Stimulated activated CD8-positive, alpha-beta memory T cell treated with anti-CD3 and anti-CD28 coated beads, Interleukin-2, amount 100 ng/mL, for 48 hours (primary cell): ENCODE results near the gene GABRR2.
"Not testable (repeated sequence)": the region's sequence is repeated elsewhere in the genome, so short reads cannot be mapped to it uniquely, and the experiment has no call there.

Experiments
- DNase-seq, 2 donors: peaks; one replicate each; pipeline ENCODE4 v3.0.0-alpha.2; 2020; ENCODE audit warnings: low read depth in 2 of 2

GABRR2 gene

DNA sequence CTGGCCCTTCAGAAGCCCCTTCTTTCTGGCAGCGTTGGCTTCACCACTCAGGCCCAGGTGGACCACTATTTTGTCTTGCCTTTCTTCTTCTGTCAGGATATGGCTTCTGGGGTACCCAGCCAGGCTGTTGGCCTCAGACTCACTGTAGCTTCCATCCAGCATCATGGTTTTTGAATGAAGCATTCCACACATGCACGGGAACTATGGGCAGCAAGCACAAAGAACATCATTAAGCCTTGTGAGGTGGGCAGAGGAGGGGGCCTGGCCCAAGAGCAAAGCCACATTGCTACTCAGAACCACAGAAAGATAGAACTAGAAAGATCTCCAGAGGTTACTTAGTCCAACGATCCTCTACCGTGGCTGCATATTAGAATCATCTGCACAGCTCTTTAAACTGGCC is 57.3 kb downstream of the GABRR2 start:
- no peak for DNase-seq

DNA sequence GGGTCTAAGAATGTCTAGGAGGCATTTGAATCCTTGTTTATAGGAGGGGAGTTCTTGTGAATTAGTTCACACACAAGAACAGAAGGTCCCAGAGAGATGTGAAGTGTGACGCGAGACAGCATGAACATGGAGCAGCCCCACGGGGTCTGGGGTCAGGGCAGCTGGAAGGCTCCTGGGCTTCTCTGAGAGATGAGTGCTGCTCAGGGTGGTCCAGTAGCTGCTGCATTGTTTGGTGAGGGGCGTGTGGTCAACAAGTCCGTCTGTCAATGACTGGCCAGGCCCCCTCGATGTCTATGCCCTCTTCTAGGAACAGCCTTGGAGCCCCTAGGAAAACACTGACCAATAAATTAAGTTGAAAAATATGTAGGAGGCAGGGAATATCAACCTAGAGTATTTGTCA is 57.8 kb downstream of the GABRR2 start:
- no peak for DNase-seq

DNA sequence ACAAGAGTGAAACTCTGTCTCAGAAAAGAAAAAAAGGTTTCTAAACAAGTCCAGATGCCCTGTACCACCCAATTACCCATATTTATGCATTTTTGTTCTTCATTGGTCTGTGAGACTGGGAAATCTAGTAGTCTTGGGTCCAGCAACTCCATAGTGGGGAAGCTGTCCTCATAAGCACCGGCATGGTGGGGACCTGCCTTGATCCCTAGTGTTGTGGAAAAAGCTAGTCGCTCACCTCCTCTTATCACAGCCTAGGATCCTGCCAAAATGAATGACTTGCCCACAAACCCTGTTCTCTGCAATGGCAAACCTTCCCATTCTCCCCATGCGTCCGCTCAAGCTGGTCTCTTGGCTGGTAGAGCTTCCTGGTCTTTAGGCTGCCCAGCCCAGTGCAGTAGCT is 59.7 kb downstream of the GABRR2 start:
- no peak for DNase-seq

DNA sequence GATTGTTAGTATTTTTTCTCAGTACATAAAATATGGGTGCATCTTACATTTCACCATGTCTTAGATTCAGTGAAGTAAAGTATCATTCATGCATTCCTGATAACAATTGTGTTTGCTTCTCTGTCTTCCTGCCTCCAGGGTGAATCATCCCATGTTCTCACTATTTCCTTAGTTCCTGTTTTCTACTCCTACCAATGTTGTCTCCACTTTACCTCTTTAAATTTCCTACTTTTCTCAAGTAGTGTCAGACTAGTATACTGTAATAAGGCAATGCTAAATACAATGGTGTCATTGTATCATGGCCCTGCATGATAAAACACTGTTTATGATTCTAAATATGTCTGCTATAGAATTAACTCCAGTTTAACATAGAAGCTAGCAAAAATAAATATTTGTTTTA is 60.5 kb downstream of the GABRR2 start:
- DNase-seq = no peak

DNA sequence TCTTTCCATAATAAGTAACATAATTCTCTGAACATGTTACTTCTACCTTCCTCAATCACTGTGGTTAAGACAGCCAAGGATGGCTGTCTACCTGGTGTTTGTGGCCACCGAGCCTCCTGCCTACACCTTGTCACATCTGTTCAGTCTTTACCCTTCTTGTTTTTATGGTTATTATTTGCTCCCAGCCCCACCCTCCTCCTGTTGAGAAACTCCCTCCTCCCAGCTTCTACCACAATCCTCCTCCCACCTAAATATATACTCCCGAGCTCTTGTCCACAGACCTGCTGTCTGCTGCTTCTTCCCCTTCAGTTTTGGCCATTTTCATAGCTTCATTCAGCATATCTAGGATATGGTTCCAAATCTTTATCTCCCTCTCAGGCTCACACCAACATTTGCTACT is 62.2 kb downstream of the GABRR2 start:
- DNase-seq = no peak

DNA sequence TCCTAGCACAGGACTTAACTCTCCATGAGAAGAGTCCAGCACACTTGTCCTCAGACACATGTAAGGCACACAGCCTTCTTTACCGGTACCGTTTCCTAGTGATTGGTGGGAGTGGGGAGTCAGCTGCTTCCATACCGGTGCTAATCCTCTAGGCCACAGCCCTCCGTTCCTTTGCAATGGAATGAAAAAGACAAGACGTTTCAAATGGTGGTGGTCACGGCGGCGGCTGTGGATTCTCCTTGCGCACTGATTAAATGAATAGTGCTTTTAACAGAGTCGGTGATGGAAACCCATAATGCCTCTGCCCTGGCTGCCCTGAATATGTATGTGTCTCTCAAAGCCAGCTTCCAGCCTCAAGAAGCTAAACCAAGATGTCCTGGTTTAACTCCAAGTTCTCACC is 63.1 kb downstream of the GABRR2 start:
- DNase-seq = no peak

DNA sequence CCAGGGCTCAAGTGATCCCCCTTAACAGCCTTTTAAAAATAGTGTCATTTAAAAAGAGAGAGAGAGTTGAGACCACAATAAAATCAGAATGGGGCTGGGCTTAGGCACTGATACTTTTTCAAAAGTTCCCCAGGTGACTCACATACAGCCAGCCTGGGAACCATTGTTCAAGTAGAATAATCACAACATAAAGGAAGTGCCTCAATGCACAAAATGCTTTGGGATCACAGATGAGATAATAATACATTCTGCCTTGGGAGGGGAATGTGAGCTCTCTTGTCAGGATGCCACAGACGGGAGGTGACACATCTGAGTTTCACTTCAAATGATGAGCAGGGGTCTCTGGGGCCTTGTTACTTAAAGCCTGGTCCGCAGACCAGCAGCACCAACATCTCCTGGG is 63.9 kb downstream of the GABRR2 start:
- DNase-seq = no peak

DNA sequence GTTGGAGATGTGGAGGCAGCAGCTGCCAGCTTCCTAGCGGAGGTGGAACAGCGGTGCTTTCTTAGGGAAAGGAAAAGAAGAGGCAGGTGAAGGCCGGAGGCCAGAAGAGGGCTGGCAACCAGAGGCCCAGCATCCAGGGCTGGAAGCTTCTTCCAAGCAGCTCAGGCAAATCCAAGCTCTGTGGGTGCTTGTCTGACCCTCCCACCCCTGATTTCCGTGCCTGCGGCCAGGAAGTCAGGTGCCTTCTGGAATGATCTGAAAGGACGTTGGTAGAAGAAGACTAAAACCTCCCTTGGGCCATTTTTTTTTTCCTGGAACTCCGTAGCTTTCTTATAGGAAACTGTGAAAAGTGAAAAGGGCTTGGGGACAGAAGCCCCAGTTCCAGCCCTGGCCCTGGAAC is 64.9 kb downstream of the GABRR2 start:
- no peak for DNase-seq

DNA sequence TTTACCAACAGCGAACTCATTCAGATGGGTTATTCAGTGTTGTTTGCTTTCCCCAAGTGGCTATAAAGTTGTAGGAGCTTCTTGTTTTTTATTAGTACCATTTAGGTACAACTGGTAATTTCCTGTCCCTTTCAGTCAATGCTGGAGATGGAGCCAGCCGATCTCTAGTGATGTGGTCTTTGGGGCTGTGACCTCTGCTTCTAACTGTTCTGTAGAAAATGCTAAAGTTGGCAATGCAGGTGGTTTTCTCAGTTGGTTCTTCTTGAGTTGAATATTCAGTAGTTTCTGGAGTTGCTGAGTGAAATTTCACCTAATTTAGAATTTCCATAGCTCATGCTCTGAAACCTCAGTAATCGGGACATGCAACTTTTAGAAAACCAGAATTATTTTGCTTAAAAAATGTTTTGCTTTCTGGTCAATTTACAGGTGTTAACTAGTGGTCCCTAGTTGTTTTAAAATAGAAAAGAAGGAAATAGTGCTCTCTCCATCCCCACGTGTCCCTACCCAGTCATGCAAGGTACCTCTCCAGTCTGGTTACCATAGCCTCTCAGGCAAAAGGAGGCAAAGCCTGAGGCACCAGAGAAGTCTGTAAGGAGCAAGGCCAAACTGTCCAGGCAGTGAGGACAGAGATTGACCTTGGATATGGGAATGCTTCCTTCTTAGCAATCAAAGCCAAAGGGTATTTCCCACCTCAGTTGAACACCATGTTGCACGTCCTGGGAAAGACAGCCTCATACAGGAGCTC is 70.7 kb downstream of the GABRR2 start:
- no peak for DNase-seq

DNA sequence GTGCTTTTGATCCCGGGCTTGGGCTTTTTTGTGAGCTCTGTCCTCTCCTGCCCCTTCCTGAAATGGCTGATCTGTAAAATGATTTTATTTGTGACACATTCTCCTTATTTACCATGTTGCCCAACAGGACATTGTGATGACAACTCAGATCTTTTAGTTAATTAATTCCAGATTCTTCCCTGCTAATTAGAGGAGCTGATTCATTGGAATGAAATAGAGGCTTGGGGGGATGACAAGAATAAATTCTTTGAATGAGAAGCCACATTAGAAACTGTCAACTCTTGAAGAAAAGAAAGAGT is 71.8 kb downstream of the GABRR2 start:
- DNase-seq = no peak

DNA sequence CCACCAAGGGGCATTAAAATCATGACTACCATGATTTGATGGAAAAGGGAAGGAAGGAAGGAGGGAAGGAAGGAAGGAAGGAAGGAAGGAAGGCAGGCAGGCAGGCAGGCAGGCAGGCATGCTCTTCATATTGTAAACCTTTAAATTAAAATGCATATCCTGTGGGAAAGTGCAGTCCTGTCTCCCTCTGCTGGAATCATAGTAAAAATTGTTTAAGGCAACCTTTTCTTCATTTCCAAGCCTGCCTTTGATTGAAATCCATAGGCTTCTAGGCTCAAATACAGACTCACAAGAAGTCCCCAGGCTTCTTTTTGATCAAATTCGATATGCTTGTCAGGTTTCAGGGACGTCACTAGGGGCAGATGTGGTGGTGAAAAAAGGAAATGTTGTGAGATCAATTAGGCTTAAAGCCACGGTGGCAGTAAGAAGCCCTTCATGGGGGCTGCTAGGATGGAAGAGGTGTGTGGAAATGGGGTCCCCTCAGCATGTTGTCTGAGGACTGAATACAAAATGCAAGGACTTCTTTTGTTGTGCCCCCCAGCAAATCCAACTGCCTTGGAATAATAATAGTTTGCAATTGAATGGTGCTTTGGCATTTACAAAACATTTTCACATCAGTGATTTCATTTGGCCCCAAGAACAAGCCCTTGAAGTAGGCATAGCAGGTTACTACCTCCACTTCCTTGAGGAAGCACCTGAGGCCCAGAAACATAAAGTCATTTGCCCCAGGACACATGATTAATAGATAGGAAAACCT is 72.3 kb downstream of the GABRR2 start:
- DNase-seq = no peak

DNA sequence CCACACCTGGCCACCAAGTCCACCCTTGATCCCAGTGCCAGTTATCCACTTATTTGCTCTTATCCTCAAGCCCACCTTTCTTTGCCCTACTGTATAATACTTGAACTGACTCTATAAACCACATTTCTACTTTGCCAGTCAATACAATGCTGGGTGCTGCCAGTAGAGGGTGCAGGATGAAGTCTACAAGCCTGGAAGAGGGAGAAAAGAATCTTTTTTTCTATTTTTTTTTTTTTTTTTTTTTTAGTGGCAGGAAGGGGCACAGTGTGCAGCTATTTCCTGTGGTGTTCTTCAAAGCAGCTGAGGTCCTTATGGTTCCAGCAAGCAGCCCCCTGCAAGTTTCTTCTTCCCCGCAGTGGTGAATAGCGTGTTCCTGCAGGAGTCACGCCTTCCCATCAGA is 75.8 kb downstream of the GABRR2 start:
- no peak for DNase-seq

DNA sequence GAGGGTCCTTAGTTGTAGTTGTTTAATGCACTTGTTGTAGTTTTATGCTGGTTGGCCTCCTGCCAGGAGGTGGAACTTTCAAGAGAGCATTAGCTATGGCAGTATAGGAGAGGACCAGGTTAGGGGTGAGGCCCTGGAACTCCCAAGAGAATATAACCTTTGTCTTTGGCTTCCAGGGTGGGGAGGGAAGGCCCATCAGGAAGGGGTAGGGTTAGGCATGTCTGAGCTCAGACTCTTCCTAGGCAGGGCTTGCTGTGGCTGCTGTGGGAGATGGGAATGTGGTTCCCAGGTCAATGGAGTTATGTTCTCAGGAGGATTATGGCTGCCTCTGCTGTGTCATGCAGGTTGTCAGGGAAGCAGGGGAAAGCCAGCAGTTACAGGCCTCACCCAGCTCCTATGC is 77.9 kb downstream of the GABRR2 start:
- no peak for DNase-seq

DNA sequence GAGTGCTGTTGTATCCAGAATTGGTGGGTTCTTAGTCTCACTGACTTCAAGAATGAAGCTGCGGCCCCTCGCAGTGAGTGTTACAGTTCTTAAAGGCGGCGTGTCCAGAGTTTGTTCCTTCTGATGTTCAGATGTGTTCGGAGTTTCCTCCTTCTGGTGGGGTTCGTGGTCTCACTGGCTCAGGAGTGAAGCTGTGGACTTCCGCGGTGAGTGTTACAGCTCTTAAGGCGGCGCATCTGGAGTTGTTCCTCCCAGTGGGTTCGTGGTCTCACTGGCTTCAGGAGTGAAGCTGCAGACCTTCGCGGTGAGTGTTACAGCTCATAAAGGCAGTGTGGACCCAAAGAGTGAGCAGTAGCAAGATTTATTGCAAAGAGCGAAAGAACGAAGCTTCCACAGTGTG is 81.5 kb downstream of the GABRR2 start:
- not testable (repeated sequence) for DNase-seq

DNA sequence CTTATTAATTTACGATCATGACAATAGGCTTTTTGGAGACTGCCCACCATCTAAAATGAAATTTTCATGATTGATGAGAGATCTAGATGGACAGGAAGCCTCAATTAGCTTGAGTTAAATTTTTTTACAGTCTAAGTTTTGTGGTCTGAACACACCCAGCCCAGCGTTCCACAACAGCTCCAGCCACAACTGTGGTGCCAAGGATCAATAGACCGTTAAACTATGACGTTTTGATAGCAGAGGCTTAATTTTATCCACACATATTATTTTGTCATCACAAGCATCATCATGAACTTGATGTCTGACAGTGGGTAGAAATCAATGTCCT is 92.4 kb downstream of the GABRR2 start:
- no peak for DNase-seq

DNA sequence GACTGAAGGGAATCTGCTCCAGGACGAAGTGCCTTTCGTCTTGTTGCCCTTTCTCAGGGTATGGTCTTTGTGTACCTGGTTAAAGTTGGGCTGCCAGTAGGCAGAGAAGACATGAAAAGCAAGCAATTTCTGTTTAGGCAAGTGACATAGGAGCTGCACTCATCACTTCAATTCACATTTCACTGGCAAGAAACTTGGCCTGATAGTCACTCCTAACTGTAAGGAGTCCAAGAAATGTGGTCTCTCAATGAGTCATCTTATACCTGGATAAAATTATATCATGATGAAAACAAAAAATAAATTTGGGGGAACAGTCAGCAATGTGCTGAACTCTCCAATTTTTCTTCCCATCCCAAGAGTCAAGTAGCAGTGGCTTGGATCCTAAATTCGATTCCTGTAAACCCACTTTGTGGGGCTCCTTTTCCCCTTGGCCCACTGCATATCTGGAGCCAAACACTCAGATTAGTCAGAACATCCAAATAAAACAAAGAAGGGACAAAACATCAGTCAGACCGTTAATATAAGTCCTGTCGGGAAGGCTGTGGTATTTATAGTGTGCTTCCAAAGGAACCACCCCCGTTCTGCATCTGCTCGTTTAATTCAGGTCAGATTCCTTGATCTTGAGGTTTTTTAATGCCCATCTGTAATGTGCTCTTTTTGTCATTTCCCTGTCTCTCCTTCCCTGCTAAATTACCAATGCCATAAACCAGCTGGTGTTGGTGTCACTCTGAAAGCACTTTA is 93.0 kb downstream of the GABRR2 start:
- no peak for DNase-seq

DNA sequence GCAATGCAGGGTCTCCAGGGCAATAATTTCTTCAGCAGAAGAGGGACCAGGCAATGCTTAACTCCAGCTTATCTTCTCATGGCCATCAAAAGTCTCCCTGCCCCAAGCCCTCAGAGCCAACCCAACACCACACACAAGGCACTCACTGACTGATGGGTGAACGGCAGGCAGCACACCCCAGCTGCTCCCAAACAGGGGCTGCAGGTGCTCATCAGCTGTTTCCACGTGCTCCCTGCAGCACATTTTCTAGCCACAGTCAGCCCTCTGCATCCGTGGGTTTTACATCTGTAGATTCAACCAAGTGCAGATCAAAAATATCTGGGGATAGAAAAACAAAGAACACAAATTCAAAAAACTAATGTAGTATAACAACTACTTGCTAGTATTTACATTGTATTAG is 94.0 kb downstream of the GABRR2 start:
- DNase-seq = no peak

DNA sequence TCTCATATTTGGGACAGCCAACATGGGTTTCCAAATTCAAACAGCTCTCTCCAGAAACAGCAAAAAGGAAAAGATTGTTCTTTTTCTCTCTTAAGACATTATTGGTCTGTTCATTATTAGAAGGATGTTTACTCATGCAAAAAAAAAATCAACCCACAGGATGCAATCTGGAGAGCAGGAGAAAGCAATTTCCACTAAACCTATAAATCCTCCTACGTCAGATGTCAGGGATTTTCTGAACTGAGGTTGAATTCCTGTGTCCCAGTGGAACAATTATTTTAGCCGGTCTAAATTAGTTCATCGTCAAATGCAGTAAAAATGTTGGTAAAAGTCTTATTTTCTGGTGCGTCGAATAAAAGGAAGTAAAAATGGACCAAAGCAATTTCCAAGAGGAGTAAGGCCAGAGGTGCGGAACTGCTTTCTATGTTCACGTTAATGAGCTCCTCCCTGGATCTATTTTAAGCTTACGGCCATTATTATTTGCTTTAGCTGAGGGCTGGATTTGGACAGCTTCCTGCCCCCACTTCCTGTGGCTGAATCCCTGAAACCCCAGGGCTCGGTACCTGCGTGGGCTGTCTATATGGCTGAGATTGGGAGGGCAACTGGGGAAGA is 97.7 kb downstream of the GABRR2 start, which contains the start of gene GABRR1:
Gene GABRR1 (minus strand): TSS at position 60 of the 612 bp plus-strand sequence. CDS start 36 bp downstream, at position 24.
- DNase-seq = no peak

DNA sequence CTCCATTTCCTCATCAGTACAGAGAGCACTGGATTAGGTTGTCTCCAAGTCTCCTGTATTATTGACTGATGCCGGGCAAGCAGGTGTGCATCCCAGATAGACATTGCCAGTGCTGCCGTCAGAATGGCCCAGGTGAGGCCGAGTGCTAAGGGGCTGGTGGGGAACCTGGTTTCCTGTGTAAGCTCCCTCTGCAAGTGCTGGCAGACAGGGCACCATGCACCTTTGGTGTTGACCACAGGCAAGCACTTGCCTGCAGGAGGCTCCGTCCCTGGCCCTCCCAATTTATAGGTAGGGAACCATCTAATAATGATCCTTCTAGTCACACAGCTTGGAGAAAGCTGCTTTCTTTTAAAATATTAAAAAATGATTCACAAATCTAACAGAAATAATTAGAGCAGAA is 98.7 kb downstream of the GABRR2 start:
- DNase-seq = no peak

DNA sequence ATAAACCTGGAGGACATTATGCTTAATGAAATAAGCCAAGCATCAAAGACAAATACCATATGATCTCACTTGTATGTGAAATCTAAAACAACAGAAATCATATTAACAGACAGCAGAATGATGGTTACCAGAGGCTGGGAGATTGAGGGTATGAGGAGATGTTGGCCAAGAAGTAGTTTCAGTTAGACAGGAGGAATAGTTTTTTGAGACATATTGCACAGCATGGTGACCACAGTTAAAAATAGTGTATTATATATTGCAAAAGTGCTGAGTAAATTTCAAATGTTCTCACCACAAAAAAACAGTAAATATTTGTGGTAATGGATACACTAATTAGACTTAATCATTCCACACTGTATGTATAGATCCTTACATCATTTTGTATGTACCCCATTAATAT is 99.7 kb downstream of the GABRR2 start:
- DNase-seq = no peak

DNA sequence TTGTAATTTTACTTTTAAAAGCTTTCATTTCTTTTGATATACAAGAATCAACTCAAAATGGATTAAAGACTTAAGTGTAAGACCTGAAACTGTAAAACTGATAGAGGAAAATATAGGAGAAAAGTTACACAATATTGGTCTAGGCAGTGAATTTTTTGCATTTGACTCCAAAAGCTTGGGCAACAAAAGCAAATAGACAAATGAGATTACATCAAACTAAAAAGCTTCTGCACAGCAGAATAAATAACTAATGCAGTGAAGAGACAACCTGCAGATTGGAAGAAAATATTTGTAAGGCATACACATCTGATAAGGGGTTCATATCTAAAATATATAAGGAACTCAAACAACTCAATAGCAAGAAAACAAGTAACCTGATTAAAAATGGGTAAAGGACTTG is 100.9 kb downstream of the GABRR2 start:
- DNase-seq = no peak

DNA sequence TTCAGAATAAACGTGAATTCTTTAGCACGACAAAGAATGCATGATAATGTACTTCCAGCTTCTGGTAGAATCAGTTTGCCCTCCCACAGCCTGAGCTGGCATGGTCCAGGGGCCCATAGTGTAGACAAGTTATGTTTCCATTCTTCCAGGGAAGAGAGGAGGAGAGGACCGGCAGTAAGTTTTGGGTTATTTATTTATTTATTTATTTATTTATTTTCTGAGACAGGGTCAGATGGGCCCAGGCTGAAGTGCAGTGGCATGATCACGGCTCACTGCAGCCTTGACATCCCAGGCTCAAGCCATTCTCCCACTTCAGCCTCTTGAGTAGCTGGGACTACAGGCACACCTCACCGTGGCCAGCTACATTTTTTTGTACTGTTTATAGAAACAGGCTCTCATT is 102.6 kb downstream of the GABRR2 start:
- no peak for DNase-seq

DNA sequence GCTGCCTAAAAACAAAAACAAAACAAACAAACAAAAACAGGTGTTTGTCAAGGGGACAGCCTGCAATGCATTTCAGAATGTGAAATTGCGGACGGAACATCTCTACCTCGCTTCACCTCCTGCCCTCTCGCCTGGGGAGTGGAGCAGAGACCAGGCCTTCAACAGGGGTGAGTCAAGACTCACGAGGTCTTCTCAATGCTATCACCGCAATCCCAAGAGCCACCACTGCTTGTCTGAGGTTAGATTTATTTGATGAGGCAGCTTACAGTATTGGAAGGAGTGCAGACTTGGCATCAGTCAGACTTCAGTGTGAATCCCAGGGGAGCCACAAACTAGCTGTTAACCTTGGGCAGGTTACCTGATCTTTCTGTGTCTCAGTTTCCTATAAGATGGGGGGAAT is 105.6 kb downstream of the GABRR2 start:
- DNase-seq = no peak
